H1 (cell line): ENCODE data around the gene SLC9A2. TPM values are rescaled to one million over a fixed set of nuclear protein-coding genes. Genes with fewer than 3 reads are reported as not detected.
A peak's percentile ranks its signal among the peaks of the same experiment; 100 is the strongest.

Experiments
- CTCF ChIA-PET: fragments of 300-600 bp; sonication (Branson Sonifier 250); formaldehyde crosslinking; loops from one replicate; lab custom pipeline; 2021; ENCODE audit not compliant: partially characterized antibody; lab: Charles Lee
- POLR2A ChIA-PET: fragments of 300-600 bp; sonication (Branson Sonifier 250); formaldehyde crosslinking; loops from one replicate; lab custom pipeline; 2021; ENCODE audit warnings: inconsistent platforms; ENCODE audit not compliant: partially characterized antibody; lab: Charles Lee
- DNase-seq, 2 experiments: peaks; one replicate each; pipeline versions ENCODE4 v3.0.0 to v3.0.0-alpha.2; 2010 to 2022; ENCODE audit warnings: low spot score in 2 of 2, low read depth in 1 of 2, mixed read lengths in 1 of 2
- FAIRE-seq: peaks from 2 replicates; lab custom pipeline; 2011; peaks lifted over from hg19 to GRCh38; lab: Jason Lieb, UNC
- H2AFZ ChIP-seq: 2 replicates; pipeline ENCODE4 v1.8.1; 2012; ENCODE audit warnings: low read length, inconsistent platforms
- H2AK5ac ChIP-seq: 2 replicates; pipeline ENCODE4 v1.6.1; 2013; ENCODE audit warnings: low read depth, low read length
- H2BK120ac ChIP-seq: replicated peaks from 2 replicates; pipeline ENCODE3; 2013; ENCODE audit warnings: low read depth, low read length, inconsistent platforms
- H2BK12ac ChIP-seq: 2 replicates; pipeline ENCODE4 v1.6.1; 2013; ENCODE audit warnings: low read depth, low read length
- H2BK15ac ChIP-seq: 2 replicates; pipeline ENCODE4 v1.6.1; 2013; ENCODE audit warnings: low read length
- H2BK20ac ChIP-seq: 2 replicates; pipeline ENCODE4 v1.6.1; 2013; ENCODE audit warnings: low read length
- H2BK5ac ChIP-seq: 2 replicates; pipeline ENCODE4 v1.6.1; 2013; ENCODE audit warnings: low read depth, low read length
- H3K14ac ChIP-seq: 2 replicates; pipeline ENCODE4 v1.6.1; 2013; ENCODE audit warnings: inconsistent platforms; ENCODE audit not compliant: insufficient read length
- H3K18ac ChIP-seq: 2 replicates; pipeline ENCODE4 v1.6.1; 2013; ENCODE audit warnings: low read length; ENCODE audit errors: extremely low read depth
- H3K23ac ChIP-seq: 2 replicates; pipeline ENCODE4 v1.6.1; 2013; ENCODE audit warnings: inconsistent platforms; ENCODE audit not compliant: insufficient read length
- H3K23me2 ChIP-seq: 2 replicates; pipeline ENCODE4 v1.6.1; 2013; ENCODE audit warnings: low read depth, low read length
- H3K27ac ChIP-seq: 2 replicates; pipeline ENCODE4 v1.6.1; 2011; ENCODE audit warnings: low read depth, low read length, inconsistent platforms
- H3K27me3 ChIP-seq, 4 experiments: replicated peaks in 1 of 4; 1 replicate in 1 of 4; 2 replicates in 3 of 4; pipeline versions ENCODE4 v1.6.1 to v1.8.1; 2011 to 2013; ENCODE audit warnings: low read length in 3 of 4, mild to moderate bottlenecking in 3 of 4, inconsistent platforms in 2 of 4, mixed read lengths in 2 of 4, moderate library complexity in 1 of 4; ENCODE audit not compliant: control insufficient read depth in 3 of 4, insufficient read depth in 3 of 4; ENCODE audit errors: extremely low read depth in 1 of 4
- H3K36me3 ChIP-seq, 4 experiments: 2 replicates each; pipeline versions ENCODE4 v1.6.1 to v1.8.1; 2011 to 2013; ENCODE audit warnings: mild to moderate bottlenecking in 4 of 4, low read length in 3 of 4, moderate library complexity in 2 of 4, control low read depth in 1 of 4, inconsistent platforms in 1 of 4; ENCODE audit not compliant: insufficient read depth in 4 of 4, control insufficient read depth in 2 of 4
- H3K4ac ChIP-seq: replicated peaks from 2 replicates; pipeline ENCODE3; 2013; ENCODE audit warnings: low read length, low read depth, mixed read lengths, inconsistent platforms; ENCODE audit not compliant: insufficient read length
- H3K4me1 ChIP-seq, 4 experiments: replicated peaks in 1 of 4; 1 replicate in 1 of 4; 2 replicates in 3 of 4; pipeline versions ENCODE4 v1.6.1 to v1.8.1; 2011 to 2013; ENCODE audit warnings: low read length in 3 of 4, inconsistent platforms in 2 of 4, mixed read lengths in 1 of 4; ENCODE audit not compliant: insufficient read depth in 4 of 4, control insufficient read depth in 3 of 4
- H3K4me2 ChIP-seq, 2 experiments: 2 replicates each; pipeline versions ENCODE4 v1.6.1 to v1.8.1; 2011 to 2013; ENCODE audit warnings: low read depth in 2 of 2, low read length in 2 of 2, control low read depth in 1 of 2, inconsistent platforms in 1 of 2, mild to moderate bottlenecking in 1 of 2; ENCODE audit not compliant: insufficient read depth in 1 of 2
- H3K4me3 ChIP-seq, 4 experiments: fragments of 200-600, 300-600 bp in 1 of 4; sonication (generic), shearing (Covaris generic), sonication (Bioruptor Twin) in 1 of 4; 2 replicates each; pipeline versions ENCODE4 v1.5.1 to v1.8.1; 2011 to 2016; ENCODE audit warnings: low read length in 4 of 4, low read depth in 3 of 4, control low read depth in 2 of 4, inconsistent platforms in 2 of 4, mild to moderate bottlenecking in 2 of 4, mixed read lengths in 1 of 4, moderate library complexity in 1 of 4; ENCODE audit not compliant: insufficient read depth in 2 of 4; ENCODE audit errors: extremely low read depth in 1 of 4
- H3K56ac ChIP-seq: replicated peaks from 2 replicates; pipeline ENCODE3; 2013; ENCODE audit warnings: low read depth, mild to moderate bottlenecking, mixed read lengths, low read length, inconsistent platforms; ENCODE audit not compliant: insufficient read length
- H3K79me1 ChIP-seq: 2 replicates; pipeline ENCODE4 v1.6.1; 2013; ENCODE audit warnings: low read depth, low read length, control low read depth
- H3K79me2 ChIP-seq, 2 experiments: 2 replicates each; pipeline versions ENCODE4 v1.6.1 to v1.8.1; 2012 to 2013; ENCODE audit warnings: low read length in 2 of 2, mild to moderate bottlenecking in 2 of 2, inconsistent platforms in 1 of 2; ENCODE audit not compliant: insufficient read depth in 2 of 2, control insufficient read depth in 1 of 2
- H3K9ac ChIP-seq, 4 experiments: replicated peaks in 1 of 4; 1 replicate in 1 of 4; 2 replicates in 3 of 4; pipeline versions ENCODE4 v1.6.1 to v1.8.1; 2011 to 2013; ENCODE audit warnings: low read depth in 3 of 4, low read length in 3 of 4, control low read depth in 2 of 4, mild to moderate bottlenecking in 2 of 4, moderate library complexity in 2 of 4, inconsistent platforms in 1 of 4; ENCODE audit errors: extremely low read depth in 1 of 4
- H3K9me3 ChIP-seq, 2 experiments: 2 replicates each; pipeline versions ENCODE4 v1.6.1 to v1.8.1; 2012 to 2013; ENCODE audit warnings: mild to moderate bottlenecking in 2 of 2, moderate library complexity in 2 of 2, control low read depth in 1 of 2, inconsistent platforms in 1 of 2, low read depth in 1 of 2, low read length in 1 of 2, mixed read lengths in 1 of 2; ENCODE audit not compliant: insufficient read depth in 2 of 2
- H4K20me1 ChIP-seq, 2 experiments: replicated peaks in 1 of 2; 2 replicates each; pipeline versions ENCODE3 to v1.8.1; 2011 to 2013; ENCODE audit warnings: inconsistent platforms in 2 of 2, low read length in 2 of 2, mild to moderate bottlenecking in 1 of 2; ENCODE audit not compliant: insufficient read depth in 2 of 2, control insufficient read depth in 1 of 2
- H4K5ac ChIP-seq: 2 replicates; pipeline ENCODE4 v1.6.1; 2013; ENCODE audit warnings: low read length, low read depth, mixed read lengths, inconsistent platforms; ENCODE audit not compliant: insufficient read length
- H4K8ac ChIP-seq: 2 replicates; pipeline ENCODE4 v1.8.0; 2013; ENCODE audit warnings: mild to moderate bottlenecking, moderate library complexity, low read length, inconsistent platforms; ENCODE audit not compliant: insufficient read depth; ENCODE audit errors: extremely low read depth
- H4K91ac ChIP-seq: replicated peaks from 2 replicates; pipeline ENCODE3; 2013; ENCODE audit warnings: low read length, mixed read lengths, inconsistent platforms; ENCODE audit not compliant: insufficient read length
- CREB1 ChIP-seq: IDR thresholded peaks from 2 replicates; pipeline ENCODE4 v1.6.1; 2012; ENCODE audit warnings: inconsistent platforms
- EGR1 ChIP-seq: IDR thresholded peaks from 2 replicates; pipeline ENCODE4 v1.6.1; 2011; ENCODE audit warnings: low read depth, low read length, borderline replicate concordance
- RBBP5 ChIP-seq: IDR thresholded peaks from 2 replicates; pipeline ENCODE4 v1.7.1; 2012; ENCODE audit warnings: low read depth, mild to moderate bottlenecking, inconsistent platforms, low read length, moderate library complexity, borderline replicate concordance
- TBP ChIP-seq: IDR thresholded peaks from 2 replicates; pipeline ENCODE4 v1.6.1; 2011; ENCODE audit warnings: low read depth, low read length, improper control_type of control experiment
- WGBS, 2 experiments: shearing (Covaris generic) in 1 of 2; methylation state at CpG; one replicate each; pipeline versions ENCODE4 v1.1.6 to v1.1.7; 2013 to 2015; ENCODE audit warnings: low lambda C conversion rate in 2 of 2, mixed read lengths in 2 of 2, inconsistent platforms in 1 of 2, low coverage in 1 of 2, missing lambda C conversion rate in 1 of 2; ENCODE audit not compliant: insufficient replicate concordance in 2 of 2, insufficient coverage in 1 of 2, insufficient read length in 1 of 2; ENCODE audit errors: extremely low coverage in 1 of 2, missing lambda C conversion rate in 1 of 2; 5-methylcytosine and 5-hydroxymethylcytosine counted together
- polyA plus RNA-seq, 7 experiments: library from polyadenylated mRNA; depleted of rRNA in 3 of 7; stranded (reverse) in 5 of 7; unstranded in 2 of 7; fragments of >200 nt in 5 of 7; fragments of 200-250 nt in 2 of 7; gene quantifications; 1 replicate in 5 of 7; 2 replicates in 1 of 7; 4 replicates in 1 of 7; pipeline versions ENCODE4 v1.2.1 to v1.2.3, GENCODE V29; 2011 to 2013; ENCODE audit warnings: missing spikeins in 2 of 7, mixed read lengths in 2 of 7
- total RNA-seq: library from RNA; stranded (reverse); fragmentation: NEBNext Ultra II Directional; extraction: Animal tissue kit (Norgen Biotek cat#: 25700); gene quantifications from 2 replicates; pipeline ENCODE4 v1.2.1, GENCODE V29; 2021

SLC9A2 gene
- total and polyA plus RNA-seq, 2 of the 8 experiments (the other 6 are each of a cell fraction or from before 2014, with no cell fraction given): 0.06 to 0.13 TPM

DNA sequence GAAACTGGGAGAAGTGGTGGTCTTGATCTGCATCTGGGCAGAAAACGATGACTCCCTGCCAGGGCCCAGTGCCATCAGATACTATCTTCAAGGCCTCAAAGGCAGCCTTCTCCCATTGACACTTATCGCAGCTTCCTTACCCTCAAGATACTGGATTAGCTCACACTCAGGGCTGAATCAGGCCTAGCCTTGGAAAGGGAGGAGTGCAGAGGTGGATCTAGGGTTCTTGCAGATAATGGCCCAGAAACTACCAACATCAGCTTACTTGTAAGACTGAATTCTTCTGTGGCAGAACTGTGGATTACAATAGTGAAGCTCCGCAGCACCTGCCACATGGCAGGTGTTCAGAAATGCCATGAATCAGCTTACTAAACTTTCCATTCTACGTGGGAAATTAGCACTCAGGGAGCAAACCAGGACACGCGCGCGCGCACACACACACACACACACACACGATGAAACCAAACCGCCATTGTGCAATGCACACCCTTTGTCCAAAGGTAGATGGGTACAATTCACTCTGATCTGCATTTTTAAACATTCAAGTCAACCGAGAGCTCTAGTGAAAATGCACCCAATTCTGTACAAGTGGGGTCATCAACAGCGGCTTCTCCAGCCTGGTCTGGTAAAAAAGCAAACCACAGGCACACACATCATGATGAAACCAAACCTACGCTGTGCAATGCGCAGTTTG is 116.2 kb downstream of the SLC9A2 start:
- Histone ChIP-seq H4K8ac (no peak overlapping the region), H3K79me2 (peaks cover 8 to 42% of the 10 kb centered on the region in 2 experiments), H4K5ac (no peak overlapping the region), H2BK20ac (no peak overlapping the region), H3K4me2 (peak overlapping the region; percentile 82 to 84), H2BK120ac (no peak overlapping the region), H3K4ac (no peak overlapping the region), H3K79me1 (peaks cover 6% of the 10 kb centered on the region), H3K36me3 (peaks cover 0 to 12% (median 5%) of the 10 kb centered on the region in 4 experiments; a peak in 5 of 8 replicates), H2BK12ac (no peak overlapping the region), H4K91ac (no peak overlapping the region), H3K4me3 (peak overlapping the region; percentile 83 to 98 (median 96)), H3K9me3 (no peaks in the 10 kb centered on the region)
- POLR2A ChIA-PET: interaction anchor here (1.1 to 1.5 kb wide), 3 partner anchors 11 to 24 kb away, joined by 3 read pairs; no protein-coding TSS in a partner anchor
- CTCF ChIA-PET: interaction anchor here (0.6 to 2.9 kb wide), 8 partner anchors 9 to 502 kb away, joined by 3 to 30 read pairs (median 3); no protein-coding TSS in a partner anchor
- FAIRE-seq: no peak
- TF ChIP-seq CREB1: no peak
- no peak for TF ChIP-seq RBBP5
- TF ChIP-seq TBP: no peak
- TF ChIP-seq EGR1: no peak
- TF ChIP-seq, all 59 proteins: peak for 0
- H3K27ac ChIP-seq: no peak overlapping the region
- DNase-seq: no peak
- H3K14ac ChIP-seq: no peak overlapping the region
- peak overlapping the region in 3 of 4 experiments; percentile 58 to 67 (median 64); a peak in 4 of 7 replicates for H3K9ac ChIP-seq
- no peak overlapping the region for H3K18ac ChIP-seq
- H4K20me1 ChIP-seq: no peaks in the 10 kb centered on the region
- no peak overlapping the region for H3K23ac ChIP-seq
- H2BK15ac ChIP-seq: no peak overlapping the region; the same call in 1 of the 2 replicates
- H3K27me3 ChIP-seq: no peaks in the 10 kb centered on the region
- H3K4me1 ChIP-seq: peaks cover 0 to 9% (median 1%) of the 10 kb centered on the region in 4 experiments; a peak in 4 of 7 replicates
- H2AK5ac ChIP-seq: peak overlapping the region; percentile 53; the same call in 1 of the 2 replicates
- WGBS, 2 experiments: 51% methylated on average over 15 of the region's 15 CpGs; no CpG with 5 or more reads in 1 of the 2 experiments
- H3K23me2 ChIP-seq: peaks cover 14% of the 10 kb centered on the region
- H3K56ac ChIP-seq: no peak overlapping the region
- H2AFZ ChIP-seq: no peak overlapping the region
- H2BK5ac ChIP-seq: no peak overlapping the region
